Measurements from ENCODE around the gene CFAP410.
A peak's percentile ranks its signal among the peaks of the same experiment; 100 is the strongest.

DNA sequence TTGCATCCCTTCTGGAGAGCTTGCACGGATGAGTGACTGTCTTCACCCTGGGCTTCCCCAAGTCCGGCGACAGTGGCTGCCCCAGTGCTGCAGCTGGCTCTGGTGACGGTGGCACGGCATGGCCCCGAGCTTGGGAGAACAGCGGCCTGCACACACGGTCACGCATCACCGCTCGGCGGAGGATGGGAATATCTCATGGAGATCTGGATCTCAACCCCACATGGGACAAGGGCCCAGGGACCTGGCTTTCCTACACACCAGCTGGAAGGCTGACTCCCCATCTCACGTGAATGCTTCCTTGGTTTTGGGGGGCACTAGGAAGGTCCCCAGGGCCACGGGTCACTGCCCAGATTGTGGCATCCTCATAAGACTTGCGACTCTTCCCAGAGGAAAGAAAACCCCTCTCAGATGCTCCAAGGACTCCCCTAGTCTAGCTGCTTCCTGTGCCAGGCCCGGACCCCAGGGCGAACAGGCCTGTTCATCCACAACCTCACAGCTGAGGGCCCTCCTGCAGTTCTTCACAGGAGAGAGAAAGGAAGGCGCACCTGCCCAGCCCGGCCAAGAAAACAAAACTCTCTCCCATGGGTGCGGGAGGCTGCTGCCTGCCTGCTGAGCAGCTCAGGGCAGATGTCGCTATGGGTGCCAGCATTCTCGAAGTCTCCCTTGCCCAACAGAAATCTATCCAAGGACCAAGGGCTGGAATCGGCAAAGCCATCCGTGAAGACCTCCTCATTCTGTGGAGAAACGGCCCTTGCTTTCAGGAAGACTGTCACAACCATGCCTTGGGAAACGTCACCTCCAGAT, 9.9 kb downstream of the CFAP410 start:
- TF ChIP-seq, protein P1, sequence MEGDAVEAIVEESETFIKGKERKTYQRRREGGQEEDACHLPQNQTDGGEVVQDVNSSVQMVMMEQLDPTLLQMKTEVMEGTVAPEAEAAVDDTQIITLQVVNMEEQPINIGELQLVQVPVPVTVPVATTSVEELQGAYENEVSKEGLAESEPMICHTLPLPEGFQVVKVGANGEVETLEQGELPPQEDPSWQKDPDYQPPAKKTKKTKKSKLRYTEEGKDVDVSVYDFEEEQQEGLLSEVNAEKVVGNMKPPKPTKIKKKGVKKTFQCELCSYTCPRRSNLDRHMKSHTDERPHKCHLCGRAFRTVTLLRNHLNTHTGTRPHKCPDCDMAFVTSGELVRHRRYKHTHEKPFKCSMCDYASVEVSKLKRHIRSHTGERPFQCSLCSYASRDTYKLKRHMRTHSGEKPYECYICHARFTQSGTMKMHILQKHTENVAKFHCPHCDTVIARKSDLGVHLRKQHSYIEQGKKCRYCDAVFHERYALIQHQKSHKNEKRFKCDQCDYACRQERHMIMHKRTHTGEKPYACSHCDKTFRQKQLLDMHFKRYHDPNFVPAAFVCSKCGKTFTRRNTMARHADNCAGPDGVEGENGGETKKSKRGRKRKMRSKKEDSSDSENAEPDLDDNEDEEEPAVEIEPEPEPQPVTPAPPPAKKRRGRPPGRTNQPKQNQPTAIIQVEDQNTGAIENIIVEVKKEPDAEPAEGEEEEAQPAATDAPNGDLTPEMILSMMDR (IDR thresholded peaks at IDR 0.05): no peak
- TF ChIP-seq POLR2AphosphoS5 (IDR thresholded peaks at IDR 0.05; ENCODE audit: insufficient read depth in 1 of 2, low read depth in 1 of 2): peak in 1 of 2 donors; percentile 42

Measured in vagina (tissue), 2 donors.